Bronchial epithelial cell (primary cell): ENCODE measurements around the gene FOXF2. TPM values are rescaled to one million over a fixed set of nuclear protein-coding genes. Genes with fewer than 3 reads are reported as not detected.

Source experiments
- DNase-seq: peaks from one replicate; pipeline ENCODE4 v3.0.0-alpha.2; 2010; ENCODE audit warnings: low read depth
- FAIRE-seq: peaks from 2 replicates; lab custom pipeline; 2011; peaks lifted over from hg19 to GRCh38; lab: Jason Lieb, UNC
- H3K27me3 ChIP-seq: 2 replicates; pipeline ENCODE4 v1.5.1; 2011; ENCODE audit warnings: low read length; ENCODE audit not compliant: control insufficient read depth, insufficient read depth
- H3K36me3 ChIP-seq: 2 replicates; pipeline ENCODE4 v1.5.1; 2011; ENCODE audit warnings: low read length; ENCODE audit not compliant: control insufficient read depth, insufficient read depth
- H3K4me3 ChIP-seq: 2 replicates; pipeline ENCODE4 v1.5.1; 2011; ENCODE audit warnings: mild to moderate bottlenecking, low read depth, low read length, control low read depth
- total RNA-seq: library from RNA; depleted of rRNA; stranded (reverse); fragments of >200 nt; gene quantifications from 2 replicates; pipeline ENCODE4 v1.2.1, GENCODE V29; 2014
- TF ChIP-seq, protein P1 (sequence below): IDR thresholded peaks from 2 replicates; pipeline ENCODE4 v1.5.1; 2011; ENCODE audit warnings: mild to moderate bottlenecking, moderate library complexity, low read length, control low read depth, inconsistent platforms; ENCODE audit not compliant: insufficient read depth, severe bottlenecking

FOXF2 gene
- total RNA-seq, 1 donor from 2014 or later, result not detected

- H3K36me3 ChIP-seq, result no peaks in the 10 kb centered on the region
- FAIRE-seq (peak; percentile 96), DNase-seq (no peak)
- H3K4me3 ChIP-seq, result no peak overlapping the region
- peaks cover 3% of the 10 kb centered on the region for H3K27me3 ChIP-seq
- TF ChIP-seq, protein P1, sequence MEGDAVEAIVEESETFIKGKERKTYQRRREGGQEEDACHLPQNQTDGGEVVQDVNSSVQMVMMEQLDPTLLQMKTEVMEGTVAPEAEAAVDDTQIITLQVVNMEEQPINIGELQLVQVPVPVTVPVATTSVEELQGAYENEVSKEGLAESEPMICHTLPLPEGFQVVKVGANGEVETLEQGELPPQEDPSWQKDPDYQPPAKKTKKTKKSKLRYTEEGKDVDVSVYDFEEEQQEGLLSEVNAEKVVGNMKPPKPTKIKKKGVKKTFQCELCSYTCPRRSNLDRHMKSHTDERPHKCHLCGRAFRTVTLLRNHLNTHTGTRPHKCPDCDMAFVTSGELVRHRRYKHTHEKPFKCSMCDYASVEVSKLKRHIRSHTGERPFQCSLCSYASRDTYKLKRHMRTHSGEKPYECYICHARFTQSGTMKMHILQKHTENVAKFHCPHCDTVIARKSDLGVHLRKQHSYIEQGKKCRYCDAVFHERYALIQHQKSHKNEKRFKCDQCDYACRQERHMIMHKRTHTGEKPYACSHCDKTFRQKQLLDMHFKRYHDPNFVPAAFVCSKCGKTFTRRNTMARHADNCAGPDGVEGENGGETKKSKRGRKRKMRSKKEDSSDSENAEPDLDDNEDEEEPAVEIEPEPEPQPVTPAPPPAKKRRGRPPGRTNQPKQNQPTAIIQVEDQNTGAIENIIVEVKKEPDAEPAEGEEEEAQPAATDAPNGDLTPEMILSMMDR, result no peak
Observed at GRCh38 chr6:1402868-1403267, 13.5 kb downstream of the FOXF2 start.

- Histone ChIP-seq H3K4me3 (no peak overlapping the region), H3K27me3 (no peaks in the 10 kb centered on the region), H3K36me3 (no peaks in the 10 kb centered on the region)
- TF ChIP-seq, protein P1, result no peak
- FAIRE-seq, result no peak
- no peak for DNase-seq
Observed at GRCh38 chr6:1403851-1404712, 14.7 kb downstream of the FOXF2 start.

- no peak overlapping the region for H3K4me3 ChIP-seq
- TF ChIP-seq, protein P1, result no peak
- no peaks in the 10 kb centered on the region for H3K27me3 ChIP-seq
- no peaks in the 10 kb centered on the region for H3K36me3 ChIP-seq
- FAIRE-seq (no peak), DNase-seq (no peak)
Observed at GRCh38 chr6:1404713-1405098, 15.3 kb downstream of the FOXF2 start.

DNA sequence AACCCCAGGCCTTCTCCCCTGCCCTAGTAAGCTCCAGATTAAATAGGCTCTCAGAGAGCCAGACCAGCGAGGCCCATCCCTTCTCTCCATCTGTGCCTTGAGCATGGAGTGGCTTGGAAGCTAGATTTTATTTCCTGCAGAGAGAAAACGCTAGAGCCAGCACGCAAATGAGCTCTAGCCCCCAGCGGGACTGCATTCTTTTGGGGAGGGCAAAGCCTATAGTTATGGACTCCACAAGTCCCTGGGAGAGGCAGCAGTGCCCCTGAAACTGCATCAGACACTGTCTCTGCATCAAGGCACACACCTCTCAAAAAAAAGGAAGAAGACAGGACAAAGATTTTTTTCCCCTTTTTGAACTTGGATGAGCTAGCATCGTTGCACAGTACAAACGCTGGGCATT is 15.8 kb downstream of the FOXF2 start:
- H3K36me3 ChIP-seq, result no peaks in the 10 kb centered on the region
- no peak for DNase-seq
- H3K4me3 ChIP-seq, result no peak overlapping the region
- no peaks in the 10 kb centered on the region for H3K27me3 ChIP-seq
- TF ChIP-seq, protein P1, result no peak
- no peak for FAIRE-seq

DNA sequence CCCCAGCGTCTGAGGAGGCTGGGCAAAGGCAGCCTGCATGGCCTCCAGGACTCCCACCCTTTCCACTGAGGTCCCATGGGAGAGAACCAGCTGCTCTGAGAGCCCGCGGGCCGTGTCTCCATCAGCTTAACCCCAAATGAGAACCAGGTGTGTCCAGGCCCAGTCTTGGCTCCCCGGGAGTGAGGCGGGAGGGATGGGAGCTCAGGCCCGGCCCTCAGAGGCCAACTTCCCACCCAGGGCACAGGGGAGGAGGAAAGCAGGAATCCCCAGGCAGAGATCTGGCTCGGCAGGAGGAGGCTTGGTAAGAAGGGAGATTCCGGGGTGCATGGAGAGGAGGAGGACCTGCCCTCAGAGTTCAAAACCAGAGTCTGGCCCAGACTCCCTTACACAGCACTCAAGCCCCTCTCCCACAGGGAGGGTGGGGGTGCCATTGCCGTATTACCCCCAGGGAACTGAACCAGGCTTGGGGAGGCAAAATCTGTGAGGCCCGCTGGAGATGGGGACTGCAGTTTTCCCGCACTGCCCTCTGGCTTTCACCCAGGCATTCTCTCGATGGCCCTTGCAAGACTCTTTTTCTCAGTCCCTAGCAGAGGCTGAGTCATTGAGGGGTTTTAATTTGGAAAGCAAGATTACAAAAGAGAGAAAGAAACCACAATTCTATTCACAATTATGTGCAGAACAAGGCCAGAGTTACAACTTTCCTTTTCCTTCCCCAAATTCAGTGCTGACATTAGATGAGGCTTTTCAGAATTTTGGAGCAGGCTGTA is 17.1 kb downstream of the FOXF2 start:
- TF ChIP-seq, protein P1, result no peak
- Histone ChIP-seq H3K4me3 (no peak overlapping the region), H3K36me3 (no peaks in the 10 kb centered on the region), H3K27me3 (no peaks in the 10 kb centered on the region)
- DNase-seq, result no peak
- FAIRE-seq, result no peak
